ENCODE results near the gene FNDC3B.
"Not testable (repeated sequence)": the region's sequence is repeated elsewhere in the genome, so short reads cannot be mapped to it uniquely, and the experiment has no call there.

FNDC3B gene

GRCh38 chr3:172242471-172242870 lies 203.1 kb downstream of the FNDC3B start:
- DNase-seq: not testable (repeated sequence)

- DNase-seq: not testable (repeated sequence)
These were observed 204.0 kb downstream of the FNDC3B start for GRCh38 chr3:172243376-172243775.

DNA sequence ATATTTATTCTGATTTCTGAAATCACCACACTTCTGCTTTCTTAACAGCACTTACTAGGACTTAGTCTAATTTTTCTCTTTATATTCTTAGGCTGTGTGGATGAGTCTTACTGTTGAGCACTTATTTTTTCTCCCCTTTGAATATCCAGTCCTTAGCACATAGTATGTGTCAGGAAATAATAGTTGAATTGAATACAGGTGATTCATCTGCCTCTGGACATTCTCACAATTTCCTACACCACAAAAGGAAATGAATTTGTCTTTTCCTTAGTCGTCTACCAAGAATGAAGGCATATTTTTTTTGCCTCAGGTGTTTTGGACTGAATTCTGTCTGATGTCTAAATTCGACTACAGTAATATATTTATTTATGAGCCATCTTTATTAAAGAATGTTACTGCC lies 204.6 kb downstream of the FNDC3B start:
- peak; percentile 45 for DNase-seq

DNA sequence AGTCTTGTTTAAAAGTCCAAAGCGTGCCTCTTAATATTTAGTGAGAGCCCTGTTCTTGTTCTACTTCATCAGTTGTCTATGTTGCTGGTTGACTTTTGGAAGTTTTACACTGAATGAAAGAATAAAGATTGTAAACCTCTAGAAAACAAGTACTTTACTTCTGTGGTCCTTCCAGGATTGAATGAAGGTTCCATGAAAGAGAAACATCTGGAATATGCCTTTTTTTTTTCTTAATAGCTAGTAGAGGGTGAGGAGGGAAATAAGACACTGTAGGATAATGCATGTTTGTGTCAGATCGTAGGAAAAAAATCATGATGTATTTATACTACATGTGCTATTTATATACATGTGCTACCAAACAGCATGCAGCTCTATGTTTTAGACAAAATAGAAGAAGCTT lies 205.9 kb downstream of the FNDC3B start:
- no peak for DNase-seq

GRCh38 chr3:172246107-172246844 lies 206.9 kb downstream of the FNDC3B start:
- no peak for DNase-seq

DNA sequence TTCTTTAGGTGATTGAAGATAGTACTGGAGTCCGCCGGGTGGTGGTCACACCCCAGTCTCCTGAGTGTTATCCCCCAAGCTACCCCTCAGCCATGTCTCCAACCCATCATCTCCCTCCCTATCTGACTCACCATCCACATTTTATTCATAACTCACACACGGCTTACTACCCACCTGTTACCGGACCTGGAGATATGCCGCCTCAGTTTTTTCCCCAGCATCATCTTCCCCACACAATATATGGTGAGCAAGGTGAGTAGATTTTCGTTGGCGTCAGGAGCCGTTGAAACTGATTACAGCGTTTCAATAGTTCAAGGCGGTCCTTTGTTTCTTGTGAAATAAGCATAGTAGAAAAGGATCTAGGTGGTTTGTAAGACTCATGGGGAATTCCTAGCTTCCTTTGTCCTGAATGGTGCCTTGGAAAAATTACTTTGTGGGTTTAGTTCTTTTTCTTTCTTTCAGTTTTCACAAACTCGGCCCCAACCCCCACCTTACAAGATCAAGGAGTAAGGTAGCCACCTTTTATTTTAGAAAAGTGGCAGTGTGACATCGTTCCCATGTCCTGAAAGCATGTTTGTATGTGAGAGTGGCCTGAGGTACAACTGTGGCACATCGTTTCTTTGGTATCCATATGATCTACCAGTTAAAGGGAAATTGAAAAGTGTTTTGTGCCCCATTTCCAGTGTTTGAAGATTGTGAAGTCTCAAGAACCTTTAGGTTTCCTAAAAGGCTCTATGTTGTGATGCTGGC lies 208.3 kb downstream of the FNDC3B start:
- no peak for DNase-seq

DNA sequence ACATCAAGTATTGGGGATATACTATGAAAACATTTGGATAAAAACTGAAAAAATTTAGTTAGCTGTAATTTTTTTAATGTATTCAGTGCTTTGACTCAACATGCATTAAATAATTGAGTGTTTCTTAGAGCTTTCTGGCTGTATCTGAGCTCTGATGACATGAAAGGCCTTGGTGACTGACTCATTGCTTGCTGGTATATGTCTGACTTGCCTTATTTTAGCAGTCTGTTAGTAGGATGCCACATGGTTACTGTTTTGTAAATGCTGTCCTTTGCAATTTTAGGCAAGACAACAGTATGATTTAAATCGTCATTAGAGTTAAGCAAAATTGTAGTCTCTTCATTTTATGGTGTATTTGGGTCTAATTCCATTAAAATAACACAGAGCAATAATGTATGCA lies 209.7 kb downstream of the FNDC3B start:
- peak; percentile 72 for DNase-seq

GRCh38 chr3:172251211-172251610 lies 211.8 kb downstream of the FNDC3B start:
- no peak for DNase-seq

- no peak for DNase-seq
These were observed 213.8 kb downstream of the FNDC3B start for GRCh38 chr3:172253200-172253599.

DNA sequence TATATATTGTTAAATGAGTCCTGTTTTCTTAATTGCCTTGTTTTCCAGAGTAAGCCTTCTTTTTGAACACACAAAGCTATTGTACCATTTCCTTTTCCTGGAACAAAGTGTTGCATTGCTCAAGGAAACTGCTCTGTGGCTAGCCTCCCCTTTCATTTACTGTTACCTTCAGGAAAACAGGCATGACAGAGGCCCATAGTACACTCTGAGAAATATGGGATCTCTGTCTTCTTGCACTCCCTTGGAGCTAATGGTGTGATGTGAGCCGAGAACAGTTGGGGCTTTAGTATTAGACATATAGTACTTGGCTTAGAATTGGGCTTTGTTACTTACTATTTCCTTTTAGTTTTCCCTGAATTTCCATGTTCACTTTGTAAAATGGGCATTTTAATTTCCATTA lies 215.2 kb downstream of the FNDC3B start:
- DNase-seq: no peak

DNA sequence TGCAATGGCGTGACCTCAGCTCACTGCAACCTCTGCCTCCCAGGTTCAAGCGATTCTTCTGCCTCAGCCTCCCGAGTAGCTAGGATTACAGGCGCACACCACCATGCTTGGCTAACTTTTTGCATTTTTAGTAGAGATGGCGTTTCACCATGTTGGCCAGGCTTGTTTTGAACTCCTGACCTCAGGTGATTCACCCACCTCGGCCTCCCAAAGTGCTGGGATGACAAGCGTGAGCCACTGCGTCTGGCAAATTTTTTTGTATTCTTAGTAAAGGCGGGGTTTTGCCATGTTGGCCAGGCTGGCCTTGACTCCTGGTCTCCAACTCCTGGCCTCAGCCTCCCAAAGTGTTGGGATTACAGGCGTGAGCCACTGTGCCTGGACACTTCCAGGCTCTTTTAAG lies 215.9 kb downstream of the FNDC3B start:
- DNase-seq: not testable (repeated sequence)

DNA sequence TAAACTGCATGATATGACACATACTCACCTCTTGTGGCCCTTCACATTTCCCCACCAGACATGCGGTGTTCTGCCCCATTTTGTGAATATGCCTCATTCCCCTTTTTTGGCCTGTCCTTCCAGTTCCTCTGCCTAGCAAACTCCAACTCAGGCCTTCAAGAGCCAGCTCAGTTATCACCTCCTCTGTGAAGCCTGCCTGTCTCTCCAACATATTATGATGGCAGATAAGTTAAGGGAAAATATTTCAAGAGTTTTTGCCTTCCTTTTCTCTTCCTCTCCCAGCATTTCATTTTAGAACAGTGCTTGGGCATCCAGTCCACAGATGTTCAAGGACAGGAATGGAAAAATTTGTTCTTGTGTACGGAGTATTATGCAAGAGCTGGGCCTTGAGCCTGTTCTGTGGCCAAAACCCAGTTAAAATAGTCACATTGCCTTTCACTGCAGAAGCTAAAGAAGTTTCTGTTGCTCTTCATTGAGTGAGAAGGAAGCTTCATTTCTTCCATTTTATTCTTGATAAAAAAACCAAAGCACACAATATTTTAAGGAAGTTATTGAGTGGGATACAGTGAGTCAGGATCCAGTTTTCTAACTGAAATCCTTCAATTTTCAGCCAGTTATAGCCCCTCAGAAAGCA lies 216.8 kb downstream of the FNDC3B start:
- DNase-seq: peak; percentile 45

DNA sequence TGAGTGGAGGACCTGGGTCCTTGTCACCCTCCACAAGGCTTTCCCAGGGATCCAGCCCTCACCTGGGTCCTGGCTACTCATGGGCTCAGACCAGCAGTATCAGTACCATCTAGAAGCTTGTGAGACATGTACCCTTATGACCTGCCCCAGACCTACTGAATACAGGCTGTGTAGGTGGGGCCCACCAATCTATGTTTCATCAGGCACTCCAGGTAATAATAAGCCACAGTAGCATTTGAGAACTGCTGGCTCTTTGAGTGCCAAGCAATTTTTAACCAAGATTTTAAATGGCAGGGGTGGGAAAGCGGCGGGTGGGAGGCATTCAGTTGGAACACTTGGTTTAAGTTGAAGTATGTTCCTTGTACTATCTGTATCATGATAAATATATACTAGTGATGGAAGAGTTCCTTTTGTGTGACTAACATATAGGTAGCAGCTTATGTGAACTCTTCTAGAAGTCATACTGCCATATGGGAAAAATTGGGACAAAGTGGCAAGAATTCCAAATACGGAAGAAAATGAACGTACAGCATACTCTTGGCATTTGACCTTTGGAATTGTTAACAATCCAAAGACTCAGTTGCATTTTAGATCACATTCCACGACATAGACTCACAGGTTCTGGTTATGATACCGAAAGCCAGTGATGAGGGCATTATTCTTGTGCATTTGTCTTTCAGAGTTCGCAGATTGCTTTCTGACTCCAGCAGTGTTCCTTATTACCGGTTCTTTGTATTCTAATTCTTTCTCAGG lies 218.4 kb downstream of the FNDC3B start:
- peak; percentile 85 for DNase-seq

GRCh38 chr3:172258624-172259023 lies 219.2 kb downstream of the FNDC3B start:
- DNase-seq: peak; percentile 37

GRCh38 chr3:172259111-172259541 lies 219.7 kb downstream of the FNDC3B start:
- DNase-seq: peak; percentile 56

DNA sequence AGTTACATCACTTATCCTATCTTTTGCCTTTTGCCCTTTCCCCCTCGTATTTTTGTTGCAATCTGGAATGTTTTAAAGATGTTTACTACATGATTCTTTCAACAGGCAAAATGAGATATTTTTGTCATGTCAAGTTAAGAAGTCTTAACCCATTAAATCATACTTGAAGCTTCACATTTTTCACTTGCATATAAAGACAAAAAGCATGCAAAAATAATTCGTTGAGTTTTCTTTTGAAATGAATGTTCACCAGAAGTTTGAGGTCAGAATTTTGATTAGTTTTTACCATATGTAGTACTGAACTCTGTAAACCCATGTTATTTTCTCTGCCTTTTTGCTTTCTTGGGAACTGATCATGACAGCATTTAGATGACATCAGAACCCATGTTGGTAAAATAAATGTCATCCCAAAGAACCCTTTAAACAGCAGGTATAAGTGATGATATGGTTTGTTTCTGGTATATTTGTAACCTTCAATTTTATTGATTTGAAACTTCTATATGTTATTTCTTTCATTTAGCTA lies 220.4 kb downstream of the FNDC3B start:
- DNase-seq: peak; percentile 32

DNA sequence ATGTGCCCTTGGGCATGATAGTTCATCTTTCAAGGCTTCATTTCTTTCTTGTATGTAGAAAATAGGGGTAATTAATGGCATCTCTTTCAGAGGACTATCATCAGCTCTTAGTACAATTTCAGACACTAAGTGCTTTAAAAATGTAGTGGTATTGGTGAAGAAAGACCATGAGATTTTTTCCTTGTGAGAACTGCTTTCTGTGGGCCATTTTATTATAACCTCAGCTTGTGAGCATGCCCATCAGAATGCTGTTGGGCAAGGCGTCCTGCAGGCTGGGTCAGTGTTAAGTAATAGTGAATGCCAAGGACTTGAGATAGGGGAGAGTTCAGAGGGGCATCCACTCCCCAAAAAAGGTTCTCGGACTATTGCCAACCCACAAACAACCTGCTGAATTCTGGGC lies 221.0 kb downstream of the FNDC3B start:
- peak; percentile 47 for DNase-seq

- DNase-seq: no peak
These were observed 221.7 kb downstream of the FNDC3B start for GRCh38 chr3:172261054-172261453.

GRCh38 chr3:172262991-172263608 lies 223.7 kb downstream of the FNDC3B start:
- DNase-seq: peak; percentile 14

DNA sequence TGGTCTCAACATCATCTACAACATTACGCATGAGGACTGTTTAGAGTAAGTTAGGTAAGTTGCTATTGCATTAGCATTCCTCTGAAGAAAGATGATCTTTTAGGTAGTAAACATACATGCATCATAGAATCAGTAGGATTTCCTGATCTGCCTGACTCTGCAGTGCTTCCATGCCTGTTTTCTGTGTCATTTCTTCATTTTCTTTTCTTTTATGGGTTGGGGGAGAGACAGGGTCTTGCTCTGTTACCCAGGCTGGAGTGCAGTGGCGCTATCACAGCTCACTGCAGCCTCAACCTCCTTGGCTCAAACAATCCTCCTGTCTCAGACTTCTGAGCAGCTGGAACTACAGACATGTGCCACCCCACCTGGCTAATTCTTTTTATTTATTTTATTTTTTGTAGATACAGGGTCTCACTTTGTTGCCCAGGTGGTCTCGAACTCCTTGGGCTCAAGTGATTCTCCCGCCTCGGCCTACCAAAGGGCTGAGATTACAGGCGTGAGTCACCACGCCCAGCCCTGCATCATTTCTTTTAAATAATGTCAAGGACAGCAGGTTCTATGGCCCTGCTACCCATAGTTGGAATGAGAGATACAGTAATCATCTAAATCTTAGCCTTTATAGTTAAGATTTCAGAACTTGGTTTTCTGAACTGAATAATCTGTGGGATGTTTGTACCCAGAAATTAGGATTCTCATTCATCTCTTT lies 224.6 kb downstream of the FNDC3B start:
- no peak for DNase-seq

DNA sequence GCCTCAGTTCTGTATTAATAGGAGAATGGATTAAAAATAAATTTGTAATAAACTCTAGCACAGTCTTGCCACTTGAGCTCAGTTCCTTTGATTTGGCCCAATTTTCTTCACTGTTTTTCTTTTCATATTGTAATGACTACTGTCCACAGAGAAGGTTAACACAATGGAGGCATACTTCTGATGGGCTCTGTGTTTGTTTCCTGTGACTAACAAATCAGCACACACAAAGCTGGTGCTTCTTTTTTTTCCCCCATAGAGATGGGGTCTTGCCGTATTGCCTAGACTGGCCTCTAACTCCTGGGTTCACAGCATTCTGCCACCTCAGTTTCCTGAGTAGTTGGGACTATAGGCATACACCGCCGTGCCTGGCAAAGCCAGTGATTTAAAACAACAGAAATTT lies 226.7 kb downstream of the FNDC3B start:
- DNase-seq: no peak

Data from fibroblast of skin of abdomen (primary cell).